GM19035 (cell line): ENCODE measurements around the gene ZNF521.
A peak's percentile ranks its signal among the peaks of the same experiment; 100 is the strongest.

Experiments
- ATAC-seq: cut with Tn5 transposase; IDR thresholded peaks from one replicate; pipeline ENCODE4 v1.9.1; 2021; ENCODE audit not compliant: unreplicated experiment

Gene ZNF521

GRCh38 chr18:25351777-25352628 is at the start of gene ZNF521:
TSS of gene ZNF521 (minus strand) at chr18:25352166. CDS start at chr18:25350946, 1,220 bp downstream.
- peak; percentile 81 for ATAC-seq

DNA sequence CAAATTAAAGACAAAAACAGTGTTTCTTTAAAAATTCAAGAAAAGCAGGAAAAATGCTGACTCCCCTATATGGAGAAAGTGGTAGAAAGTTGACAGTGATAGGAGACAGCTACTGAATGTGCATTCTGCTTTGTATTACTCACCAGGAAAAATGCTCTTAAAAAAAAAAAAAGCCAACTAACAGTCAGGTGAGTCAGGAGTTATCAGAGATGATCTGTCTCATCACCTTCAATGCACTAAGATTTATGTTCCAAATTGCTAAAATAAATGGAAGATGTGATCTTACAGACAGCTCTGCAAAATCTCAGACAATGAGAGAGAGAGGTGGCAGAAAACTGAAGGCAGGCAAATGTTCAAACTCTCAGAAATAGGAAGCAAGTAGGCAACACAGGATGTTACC is 47.6 kb upstream of the ZNF521 start:
- no peak for ATAC-seq

DNA sequence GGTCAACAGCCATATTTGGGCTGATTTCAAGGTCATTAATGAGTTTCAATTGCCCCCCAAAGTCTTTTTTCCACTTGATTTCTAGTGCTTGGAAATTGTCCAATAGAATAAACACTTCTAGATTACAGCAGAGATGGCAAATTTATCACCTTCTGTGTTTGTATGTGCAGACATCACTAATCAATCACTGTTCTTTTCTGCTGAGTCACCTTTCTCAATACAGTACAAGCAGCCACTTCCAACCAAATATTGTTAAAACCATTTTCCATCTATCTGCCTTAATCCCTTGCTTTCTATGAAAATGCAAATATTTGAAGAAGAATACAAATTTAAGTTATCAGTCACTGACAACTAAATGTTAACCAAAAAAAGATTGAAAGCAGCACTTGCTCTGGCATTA is 40.2 kb upstream of the ZNF521 start:
- ATAC-seq = no peak

- no peak for ATAC-seq
These were observed 21.6 kb upstream of the ZNF521 start for GRCh38 chr18:25373432-25374179.

DNA sequence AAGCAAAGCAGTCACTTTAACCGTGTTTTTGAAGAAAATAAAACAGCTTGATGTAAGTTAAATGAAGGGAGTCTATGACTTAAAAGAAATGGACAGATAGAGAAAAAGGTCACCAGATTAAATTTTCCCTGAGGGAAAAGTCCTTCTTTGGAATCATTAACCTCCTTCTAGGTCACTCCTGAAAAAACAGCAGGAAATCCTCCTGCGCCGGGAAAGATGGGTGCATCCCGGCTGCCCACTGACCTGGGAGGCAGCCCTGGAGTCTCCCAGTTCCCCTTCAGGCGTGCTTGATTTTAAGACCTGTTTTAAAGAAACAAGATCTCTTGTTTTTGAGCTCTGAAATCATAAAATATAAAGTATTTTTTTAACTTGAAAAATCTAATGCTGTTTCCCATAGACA is 18.4 kb upstream of the ZNF521 start:
- ATAC-seq = no peak

- no peak for ATAC-seq
These were observed 13.3 kb upstream of the ZNF521 start for GRCh38 chr18:25365242-25365641.

DNA sequence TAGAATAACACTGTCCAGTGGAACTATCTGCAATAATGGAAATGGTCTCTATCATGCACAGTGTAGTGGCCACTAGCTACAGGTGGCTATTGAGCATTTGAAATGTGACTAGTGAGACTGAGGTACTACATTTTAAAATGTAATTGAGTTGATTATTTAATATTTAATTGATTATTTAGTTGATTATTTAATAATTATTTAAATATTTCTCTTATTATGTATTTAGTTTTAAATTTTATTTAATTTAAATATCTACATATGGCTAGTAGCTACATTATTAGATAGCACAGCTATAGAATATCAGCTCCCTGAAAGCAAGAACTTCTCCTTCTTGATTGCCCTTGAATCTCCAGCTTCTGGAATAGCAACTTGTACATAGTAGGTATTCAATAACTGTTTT is 12.8 kb upstream of the ZNF521 start:
- no peak for ATAC-seq

DNA sequence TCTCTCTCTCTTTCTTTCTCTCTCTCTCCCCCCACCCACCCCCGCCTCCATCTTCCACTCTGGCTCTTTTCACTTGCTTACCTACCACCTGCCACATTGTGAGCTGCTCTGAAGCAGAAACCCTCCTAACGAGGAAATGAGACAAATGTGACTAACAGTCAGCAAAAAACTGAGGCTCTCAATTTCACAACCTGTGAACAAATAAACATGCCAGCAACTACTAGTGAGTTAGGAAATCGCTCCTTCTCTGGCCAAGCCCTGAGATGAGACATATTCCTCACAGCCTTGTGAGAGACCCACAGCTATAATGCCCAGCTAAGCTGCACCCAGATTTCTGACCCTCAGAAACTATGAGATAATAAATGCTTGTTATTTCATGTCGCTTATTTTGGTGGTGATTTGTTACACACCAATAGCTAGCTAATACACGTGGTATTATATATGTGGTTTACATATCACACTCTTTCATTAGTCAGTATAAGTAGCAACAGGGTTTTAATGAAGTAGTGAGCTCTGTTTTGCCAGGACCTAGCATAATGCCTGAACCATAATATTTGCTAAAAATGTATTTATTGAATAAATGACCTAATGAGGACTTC is 8.4 kb upstream of the ZNF521 start:
- no peak for ATAC-seq

DNA sequence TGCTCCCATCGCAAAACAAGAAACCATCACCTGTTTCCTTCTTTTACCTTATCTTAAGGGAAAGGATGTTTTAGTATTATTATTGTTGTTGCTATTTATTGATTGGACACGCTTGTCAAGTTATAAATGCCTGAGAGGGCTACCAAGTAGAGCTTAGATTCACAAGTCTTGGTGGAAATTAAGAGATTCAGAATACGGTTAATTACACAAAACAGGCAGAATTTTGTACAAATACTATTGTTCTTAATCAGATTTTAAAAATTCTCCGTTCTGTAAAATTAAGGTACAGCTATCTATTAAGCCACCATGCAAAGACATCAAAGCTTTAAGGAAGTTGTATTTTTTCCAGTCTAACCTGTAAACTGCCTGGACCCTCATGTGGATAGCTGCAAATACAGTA is 1.1 kb upstream of the ZNF521 start:
- ATAC-seq = no peak

- ATAC-seq = no peak
These were observed 651 bp upstream of the ZNF521 start for GRCh38 chr18:25352629-25353005.

DNA sequence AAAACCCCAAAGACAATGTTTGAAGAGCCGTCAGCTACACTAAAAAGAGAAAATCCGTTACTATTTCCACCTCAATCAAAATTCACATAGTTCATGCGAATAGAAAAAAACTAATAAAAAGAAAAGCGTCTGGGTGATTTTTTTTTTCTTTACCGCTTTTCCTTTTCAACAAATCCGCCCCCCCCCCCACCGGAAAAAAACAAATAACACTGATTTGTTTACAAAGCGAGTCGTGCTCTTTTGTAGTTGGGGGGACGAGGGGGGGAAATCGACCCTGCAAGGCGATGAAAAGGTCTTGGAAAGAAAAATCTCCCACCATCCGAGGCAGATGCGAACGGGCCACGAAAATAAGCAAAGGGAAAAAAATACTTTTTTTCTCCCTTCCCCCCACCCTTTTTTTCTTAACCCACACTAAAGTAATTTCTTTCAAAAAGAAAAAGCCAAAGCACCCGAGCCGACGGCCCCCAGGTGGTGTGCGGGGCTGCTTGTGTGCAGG is 638 bp downstream of the ZNF521 start:
- ATAC-seq = no peak

- ATAC-seq = peak; percentile 40
These were observed 1.3 kb downstream of the ZNF521 start for GRCh38 chr18:25350489-25351251.

GRCh38 chr18:25349926-25350487 is 2.0 kb downstream of the ZNF521 start:
- no peak for ATAC-seq

GRCh38 chr18:25349131-25349925 is 2.6 kb downstream of the ZNF521 start:
- ATAC-seq = no peak

DNA sequence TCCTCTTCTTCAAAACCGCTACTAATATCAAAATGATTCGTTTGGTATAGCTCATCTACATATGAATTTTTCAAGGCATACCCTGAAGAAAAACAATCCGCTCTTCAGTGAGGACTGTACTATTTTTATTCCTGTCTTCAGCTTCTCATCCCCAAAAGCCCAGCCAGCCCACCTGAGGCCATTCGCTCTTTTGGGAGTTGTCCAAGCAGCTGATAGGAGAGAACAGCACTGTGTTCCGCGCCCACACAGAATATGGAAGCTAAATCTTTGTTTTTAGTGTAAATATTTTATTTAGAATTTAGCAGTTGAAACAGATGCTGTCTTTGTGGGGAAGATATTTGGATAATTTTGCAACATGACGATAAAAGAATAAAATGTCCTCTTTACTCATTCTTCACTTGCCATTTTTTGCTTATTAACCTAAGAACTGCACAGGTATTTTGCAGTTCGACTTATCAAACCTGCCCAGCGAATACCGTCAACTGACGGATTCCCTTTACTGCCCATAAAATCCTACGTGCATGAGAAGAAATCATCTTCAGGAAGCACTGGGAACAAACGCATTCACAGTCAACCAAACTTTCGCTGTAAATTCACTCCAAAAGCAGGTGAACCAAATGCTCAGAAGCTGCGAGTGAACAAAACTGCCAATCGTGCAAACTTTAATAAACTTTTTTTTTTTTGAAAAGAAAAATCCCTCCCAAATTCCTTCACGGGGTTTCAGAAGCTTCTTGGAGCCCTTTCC is 3.4 kb downstream of the ZNF521 start:
- ATAC-seq = no peak

DNA sequence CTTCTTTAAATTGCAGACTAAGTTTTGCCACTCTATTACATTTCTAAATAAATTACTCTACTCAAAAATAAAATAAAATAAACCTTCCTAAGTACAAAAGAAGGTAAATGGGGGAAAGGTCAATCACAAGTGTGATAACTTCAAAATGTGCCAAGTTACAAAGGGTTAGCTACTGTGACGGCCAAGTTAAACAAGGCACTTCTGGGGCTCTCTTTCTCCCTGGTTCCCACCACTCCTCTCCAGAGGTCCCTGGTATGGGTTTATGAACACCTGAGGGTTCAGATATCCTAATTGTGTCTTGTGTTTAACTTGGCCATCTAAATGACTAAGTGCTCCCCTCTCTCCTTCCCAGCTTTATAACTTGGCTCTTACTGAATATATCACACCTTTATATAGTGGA is 5.4 kb downstream of the ZNF521 start:
- ATAC-seq = no peak

DNA sequence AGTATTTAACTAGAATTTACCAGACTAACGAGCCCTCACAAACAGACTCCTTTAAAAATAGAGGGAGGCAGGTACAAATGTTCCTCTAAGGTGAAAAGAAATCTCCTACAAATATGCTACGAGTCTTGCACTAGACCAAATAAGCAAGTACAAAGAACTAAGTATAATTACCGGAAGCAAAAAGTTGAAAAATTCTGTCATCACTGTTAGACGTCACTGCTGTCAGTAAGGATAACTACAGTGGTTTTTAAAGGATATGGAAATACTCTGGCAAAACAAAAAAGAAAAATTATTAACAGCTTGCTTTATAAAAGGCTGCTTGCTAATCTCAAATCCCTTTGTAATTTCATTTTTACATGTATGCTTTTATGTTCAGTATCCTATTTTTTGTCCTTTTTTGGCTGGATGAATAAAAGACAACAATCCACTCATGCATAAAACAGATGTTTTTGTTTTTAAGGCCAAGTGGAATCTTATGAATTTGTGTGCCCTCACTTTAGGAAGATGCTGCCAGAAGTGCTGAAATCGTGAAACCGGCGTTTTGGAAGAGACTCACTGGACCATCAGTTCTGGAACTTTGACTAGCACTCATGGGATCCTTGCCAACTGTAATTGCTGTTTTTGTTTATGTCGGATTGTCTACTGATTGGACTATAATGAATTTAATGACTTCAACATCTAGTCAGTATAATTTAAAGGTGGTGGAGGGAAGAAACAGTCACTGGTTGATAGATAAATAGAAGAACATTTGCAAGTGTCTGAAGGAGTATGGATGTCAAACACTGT is 6.7 kb downstream of the ZNF521 start:
- ATAC-seq = no peak

DNA sequence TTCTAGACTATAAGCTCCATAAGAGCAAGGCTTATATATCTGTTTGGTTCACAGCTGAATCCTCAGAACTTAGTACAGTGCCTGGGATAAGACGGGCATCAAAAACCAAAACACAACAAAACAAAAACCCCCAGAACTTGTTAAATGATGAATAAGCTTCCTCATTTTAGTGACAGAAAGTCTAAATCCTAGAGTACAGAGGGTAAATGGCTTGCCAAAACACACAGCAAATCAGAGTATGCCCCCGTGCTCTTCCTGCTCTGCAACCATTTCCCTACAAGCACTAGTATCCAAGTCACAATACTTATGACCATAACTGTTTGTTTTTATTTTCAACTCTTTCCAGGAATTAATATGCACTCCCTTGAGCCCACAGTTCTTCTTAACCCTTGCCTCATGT is 10.1 kb downstream of the ZNF521 start:
- no peak for ATAC-seq
